ENCODE data around the gene PMPCA. TPM values are rescaled to one million over a fixed set of nuclear protein-coding genes. Genes with fewer than 3 reads are reported as not detected.

Gene PMPCA, protein sequence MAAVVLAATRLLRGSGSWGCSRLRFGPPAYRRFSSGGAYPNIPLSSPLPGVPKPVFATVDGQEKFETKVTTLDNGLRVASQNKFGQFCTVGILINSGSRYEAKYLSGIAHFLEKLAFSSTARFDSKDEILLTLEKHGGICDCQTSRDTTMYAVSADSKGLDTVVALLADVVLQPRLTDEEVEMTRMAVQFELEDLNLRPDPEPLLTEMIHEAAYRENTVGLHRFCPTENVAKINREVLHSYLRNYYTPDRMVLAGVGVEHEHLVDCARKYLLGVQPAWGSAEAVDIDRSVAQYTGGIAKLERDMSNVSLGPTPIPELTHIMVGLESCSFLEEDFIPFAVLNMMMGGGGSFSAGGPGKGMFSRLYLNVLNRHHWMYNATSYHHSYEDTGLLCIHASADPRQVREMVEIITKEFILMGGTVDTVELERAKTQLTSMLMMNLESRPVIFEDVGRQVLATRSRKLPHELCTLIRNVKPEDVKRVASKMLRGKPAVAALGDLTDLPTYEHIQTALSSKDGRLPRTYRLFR
- 10 to 100 TPM; 27.0 to 39.5 TPM for total RNA-seq
- polyA plus RNA-seq = 10 to 100 TPM; 43.7 to 75.6 TPM

DNA sequence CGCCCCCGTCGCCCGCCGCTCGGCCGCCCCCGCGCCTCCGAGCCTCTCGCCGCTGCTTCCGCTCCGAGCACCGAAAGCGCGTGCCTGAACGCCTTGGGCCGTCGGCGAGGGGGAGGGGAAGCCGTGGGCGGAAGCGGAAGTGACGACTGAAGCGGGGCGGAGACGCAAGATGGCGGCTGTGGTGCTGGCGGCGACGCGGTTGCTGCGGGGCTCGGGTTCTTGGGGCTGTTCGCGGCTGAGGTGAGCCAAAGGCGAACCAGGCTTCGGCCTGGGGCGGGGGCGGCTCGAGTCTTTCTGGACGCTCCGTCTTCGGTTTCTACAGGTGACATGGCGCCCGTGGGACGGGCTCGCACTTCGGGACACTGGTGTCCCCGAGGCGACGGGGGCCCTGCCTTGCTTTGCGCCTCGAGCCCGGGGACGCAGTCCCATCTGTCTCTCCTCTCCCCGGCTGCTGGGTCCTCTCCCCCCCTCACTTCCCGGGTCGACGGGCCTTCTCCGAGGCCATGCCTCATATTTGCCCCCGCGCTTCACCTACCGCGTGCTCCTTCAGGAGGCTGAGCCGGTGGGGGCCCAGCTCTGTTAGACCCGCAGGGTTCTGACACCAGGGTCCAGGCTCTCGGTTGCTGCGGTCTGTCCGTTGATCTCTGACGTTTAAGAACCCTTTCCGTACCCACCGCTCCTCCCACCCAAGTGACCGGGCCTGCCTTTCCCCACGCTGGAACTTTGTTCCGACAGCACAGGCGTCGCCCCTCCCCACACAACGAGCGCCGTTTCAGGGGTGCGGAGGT is at the start of gene PMPCA, which contains the start of gene ENTR1:
PMPCA (plus strand) TSS at position 159 of the 788 bp plus-strand sequence; CDS start at position 170, 11 bp downstream.
ENTR1 (minus strand) TSS at position 115 of the 788 bp plus-strand sequence. CDS start 217 bp downstream, outside the sequence.
- WGBS = under 1% methylated on average over 83 of the region's 83 CpGs
- peaks cover 3 to 22% (median 17%) of the 10 kb centered on the region in 4 donors for H3K4me1 ChIP-seq (ENCODE audit: control insufficient read depth in 4 of 4, insufficient read depth in 4 of 4, low read length in 3 of 4)
- no peak for TF ChIP-seq SP1 (IDR thresholded peaks at IDR 0.05)
- no peak for TF ChIP-seq JUND (IDR thresholded peaks at IDR 0.05)
- TF ChIP-seq HNF4G (IDR thresholded peaks at IDR 0.05) = no peak
- peak; percentile 79 to 94 for TF ChIP-seq GABPA (IDR thresholded peaks at IDR 0.05 in 1 of 2, conservative IDR thresholded peaks at IDR 0.05 in 1 of 2)
- TF ChIP-seq, protein P1, sequence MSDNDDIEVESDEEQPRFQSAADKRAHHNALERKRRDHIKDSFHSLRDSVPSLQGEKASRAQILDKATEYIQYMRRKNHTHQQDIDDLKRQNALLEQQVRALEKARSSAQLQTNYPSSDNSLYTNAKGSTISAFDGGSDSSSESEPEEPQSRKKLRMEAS (IDR thresholded peaks at IDR 0.05) = no peak
- no peak for TF ChIP-seq RXRA (IDR thresholded peaks at IDR 0.05)
- peak; percentile 99 for TF ChIP-seq YY1 (IDR thresholded peaks at IDR 0.05)
- TF ChIP-seq, protein P2, sequence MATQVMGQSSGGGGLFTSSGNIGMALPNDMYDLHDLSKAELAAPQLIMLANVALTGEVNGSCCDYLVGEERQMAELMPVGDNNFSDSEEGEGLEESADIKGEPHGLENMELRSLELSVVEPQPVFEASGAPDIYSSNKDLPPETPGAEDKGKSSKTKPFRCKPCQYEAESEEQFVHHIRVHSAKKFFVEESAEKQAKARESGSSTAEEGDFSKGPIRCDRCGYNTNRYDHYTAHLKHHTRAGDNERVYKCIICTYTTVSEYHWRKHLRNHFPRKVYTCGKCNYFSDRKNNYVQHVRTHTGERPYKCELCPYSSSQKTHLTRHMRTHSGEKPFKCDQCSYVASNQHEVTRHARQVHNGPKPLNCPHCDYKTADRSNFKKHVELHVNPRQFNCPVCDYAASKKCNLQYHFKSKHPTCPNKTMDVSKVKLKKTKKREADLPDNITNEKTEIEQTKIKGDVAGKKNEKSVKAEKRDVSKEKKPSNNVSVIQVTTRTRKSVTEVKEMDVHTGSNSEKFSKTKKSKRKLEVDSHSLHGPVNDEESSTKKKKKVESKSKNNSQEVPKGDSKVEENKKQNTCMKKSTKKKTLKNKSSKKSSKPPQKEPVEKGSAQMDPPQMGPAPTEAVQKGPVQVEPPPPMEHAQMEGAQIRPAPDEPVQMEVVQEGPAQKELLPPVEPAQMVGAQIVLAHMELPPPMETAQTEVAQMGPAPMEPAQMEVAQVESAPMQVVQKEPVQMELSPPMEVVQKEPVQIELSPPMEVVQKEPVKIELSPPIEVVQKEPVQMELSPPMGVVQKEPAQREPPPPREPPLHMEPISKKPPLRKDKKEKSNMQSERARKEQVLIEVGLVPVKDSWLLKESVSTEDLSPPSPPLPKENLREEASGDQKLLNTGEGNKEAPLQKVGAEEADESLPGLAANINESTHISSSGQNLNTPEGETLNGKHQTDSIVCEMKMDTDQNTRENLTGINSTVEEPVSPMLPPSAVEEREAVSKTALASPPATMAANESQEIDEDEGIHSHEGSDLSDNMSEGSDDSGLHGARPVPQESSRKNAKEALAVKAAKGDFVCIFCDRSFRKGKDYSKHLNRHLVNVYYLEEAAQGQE (IDR thresholded peaks at IDR 0.05) = peak; percentile 21
- TF ChIP-seq, protein P3, sequence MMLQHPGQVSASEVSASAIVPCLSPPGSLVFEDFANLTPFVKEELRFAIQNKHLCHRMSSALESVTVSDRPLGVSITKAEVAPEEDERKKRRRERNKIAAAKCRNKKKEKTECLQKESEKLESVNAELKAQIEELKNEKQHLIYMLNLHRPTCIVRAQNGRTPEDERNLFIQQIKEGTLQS (IDR thresholded peaks at IDR 0.05) = no peak
- TF ChIP-seq NR2F2 (IDR thresholded peaks at IDR 0.05) = no peak
- TF ChIP-seq, protein P4, sequence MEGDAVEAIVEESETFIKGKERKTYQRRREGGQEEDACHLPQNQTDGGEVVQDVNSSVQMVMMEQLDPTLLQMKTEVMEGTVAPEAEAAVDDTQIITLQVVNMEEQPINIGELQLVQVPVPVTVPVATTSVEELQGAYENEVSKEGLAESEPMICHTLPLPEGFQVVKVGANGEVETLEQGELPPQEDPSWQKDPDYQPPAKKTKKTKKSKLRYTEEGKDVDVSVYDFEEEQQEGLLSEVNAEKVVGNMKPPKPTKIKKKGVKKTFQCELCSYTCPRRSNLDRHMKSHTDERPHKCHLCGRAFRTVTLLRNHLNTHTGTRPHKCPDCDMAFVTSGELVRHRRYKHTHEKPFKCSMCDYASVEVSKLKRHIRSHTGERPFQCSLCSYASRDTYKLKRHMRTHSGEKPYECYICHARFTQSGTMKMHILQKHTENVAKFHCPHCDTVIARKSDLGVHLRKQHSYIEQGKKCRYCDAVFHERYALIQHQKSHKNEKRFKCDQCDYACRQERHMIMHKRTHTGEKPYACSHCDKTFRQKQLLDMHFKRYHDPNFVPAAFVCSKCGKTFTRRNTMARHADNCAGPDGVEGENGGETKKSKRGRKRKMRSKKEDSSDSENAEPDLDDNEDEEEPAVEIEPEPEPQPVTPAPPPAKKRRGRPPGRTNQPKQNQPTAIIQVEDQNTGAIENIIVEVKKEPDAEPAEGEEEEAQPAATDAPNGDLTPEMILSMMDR (IDR thresholded peaks at IDR 0.05; ENCODE audit: low read depth, low read length, missing input control) = no peak
- peak; percentile 80 to 96 for TF ChIP-seq EGR1 (IDR thresholded peaks at IDR 0.05; ENCODE audit: low read depth in 2 of 2)
- TF ChIP-seq RAD21 (IDR thresholded peaks at IDR 0.05) = no peak
- TF ChIP-seq TAF1 (conservative IDR thresholded peaks at IDR 0.05) = no peak

More for the DNA sequence above, at the start of gene PMPCA, which contains the start of gene ENTR1:
- peak; percentile 95 for DNase-seq (ENCODE audit: low spot score)
- Histone ChIP-seq H3K9me3 (ENCODE audit: control insufficient read depth in 4 of 4, low read length in 3 of 4) (no peaks in the 10 kb centered on the region), H3K9ac (ENCODE audit: low read depth in 1 of 2, low read length in 2 of 2) (peak within 1 kb of the TSS; percentile 73 to 85), H3K27me3 (ENCODE audit: control insufficient read depth in 4 of 4, insufficient read depth in 4 of 4, low read length in 3 of 4) (no peaks in the 10 kb centered on the region), H3K27ac (ENCODE audit: low read depth in 1 of 2, low read length in 2 of 2) (peak within 1 kb of the TSS; percentile 82 to 88), H3K36me3 (ENCODE audit: control insufficient read depth in 4 of 4, insufficient read depth in 3 of 4, low read depth in 1 of 4, low read length in 3 of 4) (peaks cover 9 to 43% (median 22%) of the 10 kb centered on the region in 4 donors), H3K4me3 (ENCODE audit: low read depth in 1 of 3, low read length in 3 of 3) (peak within 1 kb of the TSS; percentile 75 to 95 (median 88))

Data from liver (tissue), 9 donors.